GM04503 (cell line): ENCODE results near the gene NTMT2.
A peak's percentile ranks its signal among the peaks of the same experiment; 100 is the strongest.
"Not testable (repeated sequence)": the region's sequence is repeated elsewhere in the genome, so short reads cannot be mapped to it uniquely, and the experiment has no call there.

Experiments
- DNase-seq: peaks from one replicate; pipeline ENCODE4 v3.0.0-alpha.2; 2012; ENCODE audit warnings: low read depth

The NTMT2 gene

GRCh38 chr1:170145770-170146676 is at the start of gene NTMT2:
Gene NTMT2 (plus strand): TSS chr1:170145959. CDS start chr1:170146108, 149 bp downstream.
- DNase-seq: no peak

- DNase-seq: no peak
Measured at GRCh38 chr1:170095976-170096748, 49.6 kb upstream of the NTMT2 start.

GRCh38 chr1:170096806-170097340 is 48.9 kb upstream of the NTMT2 start:
- DNase-seq: no peak

GRCh38 chr1:170097449-170097948 is 48.3 kb upstream of the NTMT2 start:
- DNase-seq: no peak

- DNase-seq: not testable (repeated sequence)
Measured at GRCh38 chr1:170113140-170113539, 32.6 kb upstream of the NTMT2 start.

GRCh38 chr1:170114906-170115305 is 30.9 kb upstream of the NTMT2 start:
- DNase-seq: no peak

GRCh38 chr1:170122366-170122765 is 23.4 kb upstream of the NTMT2 start:
- DNase-seq: no peak

- DNase-seq: no peak
Measured at GRCh38 chr1:170125269-170125668, 20.5 kb upstream of the NTMT2 start.

GRCh38 chr1:170126696-170127095 is 19.1 kb upstream of the NTMT2 start:
- peak; percentile 57 for DNase-seq

- no peak for DNase-seq
Measured at GRCh38 chr1:170131450-170131849, 14.3 kb upstream of the NTMT2 start.

GRCh38 chr1:170131984-170132383 is 13.8 kb upstream of the NTMT2 start:
- no peak for DNase-seq

- DNase-seq: no peak
Measured at GRCh38 chr1:170133766-170134495, 11.8 kb upstream of the NTMT2 start.

GRCh38 chr1:170134521-170134920 is 11.2 kb upstream of the NTMT2 start:
- no peak for DNase-seq

GRCh38 chr1:170140371-170140770 is 5.4 kb upstream of the NTMT2 start:
- no peak for DNase-seq

GRCh38 chr1:170145061-170145460 is 698 bp upstream of the NTMT2 start:
- no peak for DNase-seq

GRCh38 chr1:170146720-170147263 is 1.0 kb downstream of the NTMT2 start:
- no peak for DNase-seq

GRCh38 chr1:170149241-170149640 is 3.5 kb downstream of the NTMT2 start:
- DNase-seq: no peak

GRCh38 chr1:170150016-170150415 is 4.3 kb downstream of the NTMT2 start:
- no peak for DNase-seq

GRCh38 chr1:170150921-170151320 is 5.2 kb downstream of the NTMT2 start:
- no peak for DNase-seq

GRCh38 chr1:170153417-170153816 is 7.7 kb downstream of the NTMT2 start:
- DNase-seq: no peak

GRCh38 chr1:170155055-170155454 is 9.3 kb downstream of the NTMT2 start:
- DNase-seq: no peak

- no peak for DNase-seq
Measured at GRCh38 chr1:170156594-170156993, 10.8 kb downstream of the NTMT2 start.
